Endothelial cell of umbilical vein (primary cell): Measurements from ENCODE around the gene SDHA. TPM values are rescaled to one million over a fixed set of nuclear protein-coding genes. Genes with fewer than 3 reads are reported as not detected.

Experiments
- BruUV-seq: library from RNA; stranded (reverse); fragments of 400-500 nt; replicated peaks from 2 replicates; lab custom pipeline; 2021; lab: Mats Ljungman, UMichigan
- CTCF ChIA-PET: fragments of 300-600, 350-600 bp; sonication (Branson Sonifier 250); formaldehyde crosslinking; loops from one replicate; lab custom pipeline; 2021; ENCODE audit warnings: antibody characterized with exemption, inconsistent platforms; lab: Charles Lee
- POLR2A ChIA-PET: fragments of 300-600, 350-600 bp; sonication (Branson Sonifier 250); formaldehyde crosslinking; loops from one replicate; lab custom pipeline; 2021; ENCODE audit warnings: antibody characterized with exemption, inconsistent platforms; lab: Charles Lee
- DNase-seq: peaks from one replicate; pipeline ENCODE4 v3.0.0-alpha.2; 2011; ENCODE audit warnings: low read depth, low spot score
- FAIRE-seq: peaks from 2 replicates; lab custom pipeline; 2011; peaks lifted over from hg19 to GRCh38; lab: Jason Lieb, UNC
- H2AFZ ChIP-seq: 2 replicates; pipeline ENCODE4 v1.6.0; 2012; ENCODE audit warnings: low read depth, low read length, control low read depth, inconsistent platforms
- H3K27ac ChIP-seq: 2 replicates; pipeline ENCODE4 v1.5.1; 2011; ENCODE audit warnings: low read depth, mild to moderate bottlenecking, control low read depth, low read length, moderate library complexity; ENCODE audit not compliant: insufficient read depth
- H3K27me3 ChIP-seq, 2 experiments: 2 replicates each; pipeline versions ENCODE4 v1.6.0 to v1.6.1; 2011; ENCODE audit warnings: low read length in 2 of 2, mixed read lengths in 1 of 2; ENCODE audit not compliant: control insufficient read depth in 2 of 2, insufficient read depth in 2 of 2
- H3K36me3 ChIP-seq, 2 experiments: 2 replicates in 1 of 2; 3 replicates in 1 of 2; pipeline ENCODE4 v1.5.1; 2011; ENCODE audit warnings: low read length in 2 of 2, mild to moderate bottlenecking in 1 of 2, moderate library complexity in 1 of 2; ENCODE audit not compliant: control insufficient read depth in 2 of 2, insufficient read depth in 2 of 2; ENCODE audit errors: extremely low read depth in 1 of 2
- H3K4me1 ChIP-seq: 3 replicates; pipeline ENCODE4 v1.5.1; 2011; ENCODE audit warnings: mild to moderate bottlenecking, low read length; ENCODE audit not compliant: control insufficient read depth, insufficient read depth; ENCODE audit errors: extremely low read depth
- H3K4me2 ChIP-seq: 2 replicates; pipeline ENCODE4 v1.6.1; 2011; ENCODE audit warnings: low read length, control low read depth, mixed read lengths; ENCODE audit not compliant: insufficient read depth
- H3K4me3 ChIP-seq, 3 experiments: fragments of 200-600 bp in 1 of 3; sonication (generic), shearing (Covaris generic) in 1 of 3; replicated peaks in 1 of 3; 2 replicates each; pipeline ENCODE4 v1.5.1; 2011 to 2016; ENCODE audit warnings: control low read depth in 3 of 3, low read length in 3 of 3, mild to moderate bottlenecking in 2 of 3, inconsistent platforms in 1 of 3, low read depth in 1 of 3, moderate library complexity in 1 of 3; ENCODE audit not compliant: insufficient read depth in 1 of 3
- H3K79me2 ChIP-seq: 2 replicates; pipeline ENCODE4 v1.6.0; 2012; ENCODE audit warnings: low read length, inconsistent platforms; ENCODE audit not compliant: control insufficient read depth, insufficient read depth
- H3K9ac ChIP-seq: replicated peaks from 2 replicates; pipeline ENCODE3; 2011; ENCODE audit warnings: low read length, control low read depth; ENCODE audit not compliant: insufficient read depth; ENCODE audit errors: extremely low read depth
- H3K9me1 ChIP-seq: replicated peaks from 3 replicates; pipeline ENCODE4 v1.6.0; 2011; ENCODE audit warnings: mild to moderate bottlenecking, low read length; ENCODE audit not compliant: control insufficient read depth, insufficient read depth; ENCODE audit errors: extremely low read depth
- H3K9me3 ChIP-seq: replicated peaks from 2 replicates; pipeline ENCODE4 v1.5.1; 2012; ENCODE audit warnings: low read length, inconsistent platforms; ENCODE audit not compliant: control insufficient read depth, insufficient read depth
- H4K20me1 ChIP-seq: replicated peaks from 2 replicates; pipeline ENCODE3; 2011; ENCODE audit warnings: mild to moderate bottlenecking, low read length; ENCODE audit not compliant: control insufficient read depth, insufficient read depth; ENCODE audit errors: extremely low read depth
- CTCF ChIP-seq, 2 donors: IDR thresholded peaks; 1 replicate in 1 of 2; 2 replicates in 1 of 2; pipeline ENCODE4 v1.5.1; 2011; ENCODE audit warnings: low read length in 2 of 2, mild to moderate bottlenecking in 2 of 2, moderate library complexity in 2 of 2, control low read depth in 1 of 2, inconsistent platforms in 1 of 2, low read depth in 1 of 2; ENCODE audit not compliant: insufficient read depth in 1 of 2; ENCODE audit errors: extremely low read depth in 1 of 2
- EZH2 ChIP-seq: IDR thresholded peaks from 2 replicates; pipeline ENCODE4 v1.6.1; 2012; ENCODE audit warnings: borderline replicate concordance, low read depth, mild to moderate bottlenecking, moderate library complexity, low read length, inconsistent platforms; ENCODE audit not compliant: severe bottlenecking
- FOS ChIP-seq: IDR thresholded peaks from 2 replicates; pipeline ENCODE4 v1.6.1; 2011; ENCODE audit warnings: mild to moderate bottlenecking, low read length, moderate library complexity, borderline replicate concordance; ENCODE audit not compliant: insufficient read depth
- GATA2 ChIP-seq: IDR thresholded peaks from 2 replicates; pipeline ENCODE4 v1.7.0; 2011; ENCODE audit warnings: low read depth, mild to moderate bottlenecking, moderate library complexity, mixed read lengths, low read length; ENCODE audit not compliant: insufficient read length, insufficient read depth
- JUN ChIP-seq: IDR thresholded peaks from 2 replicates; pipeline ENCODE4 v1.6.1; 2011; ENCODE audit warnings: borderline replicate concordance, low read depth; ENCODE audit not compliant: insufficient read length, insufficient read depth
- MAX ChIP-seq: IDR thresholded peaks from 2 replicates; pipeline ENCODE4 v1.6.1; 2011; ENCODE audit not compliant: insufficient read depth, insufficient read length
- MYC ChIP-seq: IDR thresholded peaks from one replicate; pipeline ENCODE4 v1.6.1; 2011; ENCODE audit warnings: mild to moderate bottlenecking, low read depth, low read length
- POLR2A ChIP-seq: IDR thresholded peaks from 2 replicates; pipeline ENCODE4 v1.6.1; 2012; ENCODE audit warnings: low read depth, mild to moderate bottlenecking, control low read depth, low read length
- POLR2AphosphoS5 ChIP-seq: IDR thresholded peaks from 2 replicates; pipeline ENCODE4 v1.6.1; 2012; ENCODE audit warnings: low read depth, mild to moderate bottlenecking, control low read depth, low read length, moderate library complexity; ENCODE audit not compliant: insufficient read depth
- dilution Hi-C: fragments of 300-500 bp; cut with MboI; formaldehyde crosslinking; loops from one replicate; pipeline ENCODE4 v1.15.0; 2019; ENCODE audit warnings: low sequenced_read_pairs; ENCODE audit not compliant: extremely low pct_ligation_motif_present
- intact Hi-C: fragments of 100-400 bp; cut with micrococcal nuclease; formaldehyde crosslinking; loops from one replicate; pipeline ENCODE4 v1.10.0; 2022
- polyA plus RNA-seq, 4 experiments: library from polyadenylated mRNA; depleted of rRNA in 3 of 4; stranded (reverse) in 3 of 4; unstranded in 1 of 4; fragments of >200 nt; gene quantifications; 2 replicates each; pipeline versions ENCODE4 v1.2.1 to v1.2.3, GENCODE V29; 2011 to 2012; ENCODE audit warnings: missing spikeins in 1 of 4
- total RNA-seq: library from RNA; stranded (reverse); gene quantifications from 2 replicates; pipeline ENCODE4 v1.2.3, GENCODE V29; 2021

The SDHA gene
- total and polyA plus RNA-seq, 2 donors (not counting 3 experiments of a cell fraction or from before 2014, with no cell fraction given), result 121 to 153 TPM

- no peaks in the 10 kb centered on the region for H3K4me1 ChIP-seq
- H3K4me2 ChIP-seq, result no peak overlapping the region
- dilution Hi-C loops (no loop called here), intact Hi-C loops (no loop called here)
- H3K9me3 ChIP-seq, result no peaks in the 10 kb centered on the region
- no TSS peak for BruUV-seq
- H2AFZ ChIP-seq, result no peak overlapping the region
- POLR2A ChIA-PET, result no interaction called here
- DNase-seq, result no peak
- FAIRE-seq, result no peak
- H3K79me2 ChIP-seq, result no peaks in the 10 kb centered on the region
- no peaks in the 10 kb centered on the region for H3K27me3 ChIP-seq
- H3K27ac ChIP-seq, result no peak overlapping the region
- no peaks in the 10 kb centered on the region for H3K9me1 ChIP-seq
- no peaks in the 10 kb centered on the region for H4K20me1 ChIP-seq
- no peak overlapping the region for H3K4me3 ChIP-seq
- no peak overlapping the region for H3K9ac ChIP-seq
- CTCF ChIA-PET, result interaction anchor here (2.1 kb wide), 1 partner anchor 17 kb away, joined by 7 read pairs; no protein-coding TSS in a partner anchor
- TF ChIP-seq CTCF (IDR thresholded peaks at IDR 0.05; ENCODE audit: extremely low read depth in 1 of 2, insufficient read depth in 1 of 2, low read depth in 1 of 2, low read length in 2 of 2) (no peak), JUN (no peak)
- H3K36me3 ChIP-seq, result no peaks in the 10 kb centered on the region
Observed at GRCh38 chr5:171801-172331, 46.3 kb upstream of the SDHA start.

GRCh38 chr5:172421-172820 lies 45.7 kb upstream of the SDHA start:
- Histone ChIP-seq H3K27ac (no peak overlapping the region), H3K79me2 (no peaks in the 10 kb centered on the region), H3K27me3 (no peaks in the 10 kb centered on the region), H3K9ac (no peak overlapping the region), H3K36me3 (no peaks in the 10 kb centered on the region), H3K9me1 (no peaks in the 10 kb centered on the region), H2AFZ (no peak overlapping the region), H3K4me1 (no peaks in the 10 kb centered on the region), H3K4me2 (no peak overlapping the region), H3K4me3 (no peak overlapping the region), H4K20me1 (no peaks in the 10 kb centered on the region), H3K9me3 (no peaks in the 10 kb centered on the region)
- no peak for FAIRE-seq
- BruUV-seq, result no TSS peak
- TF ChIP-seq POLR2AphosphoS5 (no peak), MAX (no peak), FOS (no peak), MYC (no peak), GATA2 (no peak), CTCF (IDR thresholded peaks at IDR 0.05; ENCODE audit: extremely low read depth in 1 of 2, insufficient read depth in 1 of 2, low read depth in 1 of 2, low read length in 2 of 2) (no peak), JUN (no peak), EZH2 (no peak), POLR2A (no peak)
- ChIA-PET CTCF (interaction anchor here (2.1 kb wide), 1 partner anchor 16 kb away, joined by 7 read pairs; no protein-coding TSS in a partner anchor), POLR2A (no interaction called here)
- DNase-seq, result no peak
- intact Hi-C loops (no loop called here), dilution Hi-C loops (no loop called here)
